Ishikawa (cell line): ENCODE measurements around the gene HTT.

Experiments
- CEBPB ChIP-seq: IDR thresholded peaks from 2 replicates; pipeline ENCODE4 v1.6.1; 2012
- CREB1 ChIP-seq: IDR thresholded peaks from 2 replicates; pipeline ENCODE4 v1.6.1; 2012; ENCODE audit warnings: low read depth
- EGR1 ChIP-seq: IDR thresholded peaks from 2 replicates; pipeline ENCODE4 v1.6.1; 2012
- EP300 ChIP-seq: IDR thresholded peaks from 2 replicates; pipeline ENCODE4 v1.6.1; 2012; ENCODE audit warnings: borderline replicate concordance
- FOXM1 ChIP-seq: IDR thresholded peaks from 2 replicates; pipeline ENCODE4 v1.6.1; 2012; ENCODE audit warnings: low read depth, borderline replicate concordance
- MAX ChIP-seq: IDR thresholded peaks from 2 replicates; pipeline ENCODE4 v1.6.1; 2012
- RAD21 ChIP-seq: IDR thresholded peaks from 2 replicates; pipeline ENCODE4 v1.6.1; 2012; ENCODE audit warnings: low read depth
- REST ChIP-seq: IDR thresholded peaks from 2 replicates; pipeline ENCODE4 v1.6.1; 2012; ENCODE audit warnings: low read depth, mild to moderate bottlenecking
- TAF1 ChIP-seq: IDR thresholded peaks from 2 replicates; pipeline ENCODE4 v1.6.1; 2012; ENCODE audit warnings: low read depth, mild to moderate bottlenecking
- TEAD4 ChIP-seq: IDR thresholded peaks from 2 replicates; pipeline ENCODE4 v1.6.1; 2012
- YY1 ChIP-seq: IDR thresholded peaks from 2 replicates; pipeline ENCODE4 v1.6.1; 2012; ENCODE audit warnings: low read depth
- ZBTB7A ChIP-seq: IDR thresholded peaks from 2 replicates; pipeline ENCODE4 v1.6.1; 2012; ENCODE audit warnings: low read depth

- TF ChIP-seq RAD21, result no peak
- TF ChIP-seq CREB1, result no peak
- TF ChIP-seq EGR1, result no peak
- no peak for TF ChIP-seq TAF1
- TF ChIP-seq MAX, result no peak
- no peak for TF ChIP-seq YY1
- no peak for TF ChIP-seq EP300
- no peak for TF ChIP-seq TEAD4
- no peak for TF ChIP-seq ZBTB7A
- no peak for TF ChIP-seq CEBPB
- no peak for TF ChIP-seq REST
- TF ChIP-seq FOXM1, result no peak
Measured at GRCh38 chr4:3268395-3269104, 194.1 kb downstream of the HTT start.
